GM18511 (cell line): ENCODE measurements around the gene GDPD5.
A peak's percentile ranks its signal among the peaks of the same experiment; 100 is the strongest.

Experiments
- ATAC-seq: cut with Tn5 transposase; IDR thresholded peaks from one replicate; pipeline ENCODE4 v1.9.1; 2021; ENCODE audit warnings: mild to moderate bottlenecking, moderate library complexity; ENCODE audit not compliant: unreplicated experiment

Gene GDPD5

DNA sequence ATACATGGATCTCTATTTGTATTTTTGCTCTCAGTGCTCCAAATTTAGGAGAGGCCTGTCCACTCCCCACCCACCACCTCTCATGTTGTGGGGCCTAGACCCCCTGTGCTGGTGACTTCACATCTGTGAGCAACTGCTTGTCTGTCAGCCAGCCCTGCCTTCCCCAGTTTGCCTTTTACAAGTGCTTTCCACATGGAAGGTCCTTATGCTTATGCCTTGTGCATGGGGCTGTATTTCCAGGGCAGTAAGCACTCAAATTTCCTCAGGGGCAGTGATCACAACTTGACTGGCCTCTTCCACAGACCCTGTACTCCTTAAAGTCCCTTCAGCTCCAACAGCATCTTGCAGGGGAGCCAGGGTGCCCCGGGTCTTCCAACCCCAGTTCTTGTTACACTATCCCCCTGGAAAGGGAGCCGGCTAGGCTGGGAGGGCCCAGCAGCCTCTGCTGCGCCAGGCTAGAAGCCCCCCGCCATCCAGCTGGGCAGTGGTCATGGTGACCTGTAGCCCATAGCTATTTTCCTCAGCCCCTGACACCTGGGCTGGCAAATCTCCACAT, 29.9 kb downstream of the GDPD5 start:
- no peak for ATAC-seq

DNA sequence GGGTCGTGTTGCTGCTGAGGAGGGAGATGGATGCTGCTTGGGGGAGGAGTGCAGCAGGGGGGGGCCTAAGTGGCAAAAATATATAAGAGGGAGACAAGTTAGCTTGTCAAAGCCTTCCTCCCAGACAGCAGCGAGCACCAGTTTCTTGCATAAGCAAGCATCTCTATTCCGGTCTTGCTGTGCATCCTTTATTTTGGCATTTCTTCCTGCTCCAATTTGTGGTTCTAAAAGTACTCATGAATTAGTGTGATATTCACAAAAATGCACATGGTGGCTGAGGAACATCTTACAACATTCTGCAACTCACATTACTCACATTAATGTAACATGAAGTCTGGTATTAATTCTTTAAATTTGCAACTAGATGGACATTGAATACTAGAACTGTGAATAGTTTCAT, 32.1 kb downstream of the GDPD5 start:
- no peak for ATAC-seq

DNA sequence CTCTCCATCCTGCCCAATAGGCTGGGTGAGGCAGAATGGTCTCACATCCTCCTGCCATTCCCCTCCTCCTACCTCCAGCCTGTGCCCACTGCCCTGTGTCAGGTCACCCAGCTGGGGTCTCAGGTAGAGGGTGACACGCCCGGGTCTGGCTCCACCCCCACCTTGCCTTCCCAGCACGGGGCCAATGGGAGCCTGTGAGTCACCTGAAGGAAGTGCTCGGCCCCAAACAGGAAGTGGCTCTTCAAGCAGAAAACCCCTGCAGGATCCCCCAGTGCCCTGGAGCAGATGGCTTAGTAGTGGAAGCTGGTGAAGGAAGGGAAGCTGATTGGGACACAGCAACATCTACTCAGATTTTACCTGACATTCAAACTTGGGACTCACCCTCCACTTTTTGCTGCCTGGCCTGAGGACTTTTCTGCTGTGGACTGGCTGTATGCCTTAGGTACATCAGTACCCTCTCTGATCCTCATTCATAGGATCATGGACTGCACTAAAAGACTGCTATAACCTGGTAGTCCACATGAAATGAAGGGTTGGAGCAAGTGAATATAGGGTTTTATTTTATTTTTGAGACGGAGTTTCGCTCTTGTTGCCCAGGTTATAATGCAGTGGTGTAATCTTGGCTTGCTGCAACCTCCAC, 33.4 kb downstream of the GDPD5 start:
- peak; percentile 64 for ATAC-seq

DNA sequence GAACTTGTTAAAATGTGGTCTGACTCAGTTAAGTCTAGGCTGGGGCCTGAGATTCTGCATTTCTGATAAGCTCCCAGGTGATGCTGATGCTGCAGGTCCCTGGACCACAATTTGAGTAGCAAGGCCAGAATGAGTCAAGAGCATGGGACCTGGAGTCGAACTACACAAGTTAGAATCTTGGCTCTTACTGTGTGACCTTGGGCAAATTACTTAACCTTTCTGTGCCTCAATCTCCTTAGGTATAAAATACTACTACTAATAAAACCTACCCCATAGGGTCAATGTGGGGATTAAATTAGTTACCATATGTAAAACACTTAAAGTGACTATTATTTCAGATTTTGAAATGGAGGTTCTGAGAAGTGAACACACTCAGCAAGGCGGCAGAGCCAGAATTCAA, 34.3 kb downstream of the GDPD5 start:
- ATAC-seq, result no peak

DNA sequence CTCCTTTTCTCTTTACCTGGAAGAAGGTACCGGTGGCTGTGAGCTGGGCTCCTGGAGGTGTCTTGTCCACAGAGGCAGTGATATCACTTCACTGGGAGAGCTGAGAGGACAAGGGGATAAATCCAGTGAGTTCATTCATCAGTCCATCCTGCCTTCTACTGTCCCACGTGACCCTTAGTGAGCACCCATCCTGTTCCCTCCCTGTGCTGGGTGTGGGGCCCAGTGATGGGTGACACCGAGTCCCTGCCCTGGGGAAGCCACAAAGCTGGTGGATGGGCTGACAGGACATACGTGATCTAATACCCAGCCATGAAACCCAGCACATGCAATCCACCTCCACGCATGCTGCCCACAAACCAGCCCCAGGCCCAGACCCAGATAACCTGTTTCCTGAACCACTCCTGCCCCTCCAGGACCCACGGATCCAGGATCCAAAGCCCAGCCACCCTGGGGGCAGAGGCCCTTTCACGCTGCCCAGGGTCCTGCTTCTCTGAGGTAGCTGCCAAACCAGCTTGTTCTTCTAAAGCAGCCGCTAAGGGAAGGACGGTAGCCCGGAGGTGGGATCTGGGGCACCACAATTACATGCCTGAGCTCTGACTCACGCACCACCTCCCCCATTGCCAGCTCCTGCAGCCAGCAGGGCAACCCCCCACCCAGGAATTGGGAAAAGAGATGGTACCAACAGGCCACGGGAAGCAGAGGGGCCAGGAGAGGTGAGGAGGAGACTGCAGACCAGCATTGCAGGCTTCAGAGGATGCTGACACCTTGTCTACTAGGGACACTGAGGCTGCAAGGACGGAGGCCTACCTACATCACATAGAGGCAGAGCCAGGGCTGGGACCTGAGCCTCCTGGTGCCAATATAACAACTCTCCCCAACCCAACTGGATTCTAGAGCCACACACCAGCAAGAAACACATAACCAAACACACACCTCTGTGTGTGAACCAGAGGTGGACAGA, 35.2 kb downstream of the GDPD5 start:
- ATAC-seq, result no peak

DNA sequence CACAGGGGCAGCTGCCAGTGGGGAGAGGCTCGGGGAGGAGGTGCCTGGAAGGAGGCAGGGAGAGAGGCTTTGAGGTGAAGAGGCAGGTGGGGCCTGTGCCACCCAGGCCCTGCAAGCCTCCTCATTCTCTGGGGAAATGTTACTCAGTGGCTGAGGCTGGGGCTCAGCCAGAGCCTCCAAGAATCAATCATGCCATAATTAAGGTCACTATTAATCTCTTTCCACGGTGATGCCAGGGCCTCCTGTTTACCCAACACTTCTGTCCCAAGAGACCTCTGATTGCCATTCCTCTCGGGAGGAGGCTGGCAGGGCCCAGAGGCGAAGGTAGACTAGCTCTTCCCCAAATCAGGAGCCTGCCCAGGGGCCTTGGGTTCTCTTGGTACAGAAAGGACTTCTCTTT, 38.4 kb downstream of the GDPD5 start:
- no peak for ATAC-seq

DNA sequence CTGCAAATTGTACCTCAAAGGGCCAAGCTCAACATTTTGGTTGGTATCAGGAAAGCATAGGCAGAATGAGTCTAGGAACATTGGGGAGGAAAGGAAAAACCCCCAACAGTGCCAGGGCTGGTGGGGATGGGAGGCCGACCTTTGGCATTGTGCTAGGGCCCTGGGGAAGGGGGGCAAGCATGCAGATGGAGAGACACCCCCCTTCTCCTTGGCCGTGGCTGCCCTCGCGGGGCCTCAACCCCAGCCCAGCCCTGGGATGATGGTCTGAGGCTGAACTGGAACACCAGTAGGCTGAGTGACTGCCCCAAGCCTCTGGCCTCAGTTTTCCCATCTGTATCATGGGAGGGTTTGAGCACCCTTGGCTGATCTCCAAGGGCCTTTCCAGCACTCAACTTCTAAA, 40.0 kb downstream of the GDPD5 start:
- no peak for ATAC-seq

DNA sequence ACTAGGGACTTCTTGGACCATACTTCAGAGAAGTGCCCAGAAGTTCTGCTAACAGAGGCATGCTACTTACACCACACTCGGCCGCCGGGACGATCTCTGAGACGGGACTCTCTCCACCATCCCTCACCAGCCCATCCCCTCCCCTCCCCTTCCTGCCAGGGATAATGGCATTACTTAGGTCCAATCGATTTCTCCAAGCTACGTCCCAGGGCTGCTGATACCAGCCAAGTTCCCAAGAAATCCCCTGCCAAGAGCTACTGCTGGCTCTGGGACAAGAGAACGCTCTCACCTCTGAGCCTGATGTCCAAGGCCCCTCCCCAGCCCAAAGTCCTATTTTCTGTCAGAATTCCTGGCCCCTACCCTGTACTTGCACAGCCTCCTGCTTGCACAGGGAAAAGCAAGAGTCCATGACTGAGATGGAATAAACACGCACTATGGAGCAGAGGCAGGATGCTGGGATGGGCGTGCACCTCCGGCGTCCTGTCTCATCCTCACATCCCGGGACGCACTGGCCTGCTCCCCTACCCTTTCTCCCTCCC, 42.7 kb downstream of the GDPD5 start:
- no peak for ATAC-seq

DNA sequence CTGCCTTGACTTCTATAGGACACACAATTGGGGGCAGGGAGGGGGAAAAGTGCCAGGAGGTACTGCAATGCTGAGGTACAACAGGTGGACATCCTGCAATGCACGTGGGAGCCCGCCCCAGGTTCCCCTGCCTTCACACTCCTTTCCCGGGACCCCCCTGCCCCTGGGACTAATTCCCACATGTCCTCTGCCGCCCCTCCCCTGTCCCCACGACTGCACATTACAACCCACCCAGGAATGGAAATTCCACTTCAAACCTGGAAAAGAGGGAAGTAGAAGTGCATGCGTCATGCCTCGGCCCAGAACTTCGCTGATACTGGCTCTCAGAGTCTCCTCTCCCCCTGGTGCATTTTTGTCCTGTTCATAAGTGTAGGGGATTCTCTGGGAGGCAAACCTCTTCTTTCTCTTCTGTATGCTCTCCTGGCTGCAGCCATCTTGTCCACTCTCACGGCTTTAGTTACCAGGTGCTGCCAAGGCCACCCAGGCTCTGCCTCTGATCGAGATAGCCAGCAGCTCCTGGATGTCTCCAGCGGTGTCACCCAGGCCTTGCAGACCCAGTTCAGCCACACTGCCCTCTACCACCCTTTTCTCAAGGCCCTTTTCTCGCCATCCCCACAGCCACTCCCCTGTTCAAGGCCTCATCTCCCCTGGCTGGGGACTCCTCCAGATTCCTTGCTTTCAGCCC, 43.7 kb downstream of the GDPD5 start:
- ATAC-seq, result no peak

DNA sequence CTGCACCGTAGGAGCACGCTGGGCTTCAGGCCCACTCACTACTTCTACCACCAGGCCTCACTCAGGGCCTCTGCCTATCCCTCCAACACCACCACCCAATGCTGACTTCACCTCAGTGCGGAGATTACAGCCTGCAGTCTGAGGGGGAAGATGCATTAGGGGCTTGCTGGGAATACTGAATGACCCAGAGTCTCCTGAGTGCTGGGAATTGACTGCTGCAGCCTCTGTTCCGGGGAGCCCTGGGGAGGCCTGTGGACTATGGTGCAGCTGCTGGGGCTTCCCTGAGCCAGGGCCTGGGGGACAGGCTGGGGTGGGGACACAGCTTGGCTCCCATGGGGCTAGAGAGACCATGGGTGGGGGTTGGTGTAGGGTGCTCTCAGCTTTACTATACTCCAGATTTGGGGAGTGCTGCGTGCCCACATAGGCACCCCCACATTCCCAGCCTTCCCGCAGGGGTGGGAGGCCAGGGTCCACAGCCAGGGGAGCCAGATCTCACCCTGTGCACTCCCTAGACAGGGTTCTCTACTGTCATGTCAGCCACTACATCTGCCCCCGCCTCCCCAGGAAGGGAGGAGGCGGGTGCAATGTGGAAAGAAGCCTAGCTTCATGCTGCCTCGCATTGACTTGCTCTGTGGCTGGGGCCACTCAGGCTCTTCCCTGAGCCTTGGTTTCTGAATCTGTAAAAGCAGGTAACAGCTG, 44.4 kb downstream of the GDPD5 start:
- ATAC-seq, result no peak

DNA sequence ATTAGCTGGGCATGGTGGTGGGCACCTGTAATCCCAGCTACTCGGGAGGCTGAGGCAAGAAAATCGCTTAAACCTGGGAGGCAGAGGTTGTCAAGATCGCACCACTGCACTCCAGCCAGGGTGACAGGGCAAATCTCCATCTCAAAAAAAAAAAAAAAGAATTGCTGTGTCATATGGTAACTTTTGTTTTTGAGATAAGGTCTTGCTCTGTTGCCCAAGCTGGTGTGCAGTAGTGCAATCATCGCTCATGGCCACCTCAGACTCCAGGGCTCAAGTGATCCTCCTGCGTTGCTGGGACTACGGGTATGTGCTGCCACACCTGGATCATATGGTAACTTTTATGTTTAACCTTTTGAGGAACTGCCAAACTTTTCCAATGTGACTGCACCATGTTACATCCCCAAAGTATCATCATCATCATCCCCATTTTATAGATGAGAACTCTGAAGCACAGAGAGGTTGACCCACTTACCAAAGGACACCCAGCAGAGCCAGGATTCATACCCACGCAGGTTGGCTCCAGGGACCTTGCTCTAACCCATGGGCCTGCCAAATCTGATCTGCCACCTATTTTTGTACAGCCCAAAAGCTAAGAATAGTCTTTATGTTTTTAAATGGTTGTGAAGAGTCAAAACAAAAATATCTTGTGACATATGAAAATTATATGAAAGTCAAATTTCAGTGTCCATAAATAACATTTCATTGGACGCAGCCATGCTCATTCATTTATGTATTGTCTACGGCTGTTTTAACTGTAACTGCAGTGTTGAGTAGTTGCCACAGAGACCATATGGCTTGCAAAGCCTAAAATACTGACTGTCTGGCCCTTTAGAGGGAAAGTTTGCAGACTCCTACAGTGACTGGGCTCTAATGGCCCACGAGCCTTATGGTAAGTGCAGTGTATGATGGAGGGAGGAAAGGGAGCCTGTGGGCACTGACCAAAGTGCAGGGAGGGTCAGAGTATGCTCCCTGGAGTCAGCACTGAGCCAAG, 45.3 kb downstream of the GDPD5 start:
- ATAC-seq, result no peak

DNA sequence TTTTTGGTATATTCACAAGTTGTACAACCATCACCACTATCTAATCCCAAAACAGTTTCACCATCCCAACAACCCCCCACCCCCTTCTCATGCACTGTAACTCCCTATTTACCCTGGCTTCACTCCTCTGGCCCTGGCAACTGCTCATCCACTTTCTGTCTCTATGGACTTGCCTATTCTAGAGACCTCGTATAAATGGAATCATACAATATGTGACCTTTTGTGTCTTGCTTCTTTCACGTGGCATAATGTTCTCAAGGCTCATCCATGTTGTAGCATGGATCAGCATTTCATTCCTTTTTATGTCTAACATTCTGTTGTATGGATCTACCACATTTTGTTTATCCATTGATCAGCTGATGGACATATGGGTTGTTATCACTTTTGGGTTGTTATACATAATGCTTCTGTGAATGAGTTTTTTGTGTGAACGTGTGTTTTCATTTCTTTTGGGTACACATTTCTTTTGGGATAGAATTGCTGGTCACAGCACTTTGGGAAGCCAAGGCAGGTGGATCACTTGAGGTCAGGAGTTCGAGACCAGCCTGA, 46.1 kb downstream of the GDPD5 start:
- no peak for ATAC-seq

DNA sequence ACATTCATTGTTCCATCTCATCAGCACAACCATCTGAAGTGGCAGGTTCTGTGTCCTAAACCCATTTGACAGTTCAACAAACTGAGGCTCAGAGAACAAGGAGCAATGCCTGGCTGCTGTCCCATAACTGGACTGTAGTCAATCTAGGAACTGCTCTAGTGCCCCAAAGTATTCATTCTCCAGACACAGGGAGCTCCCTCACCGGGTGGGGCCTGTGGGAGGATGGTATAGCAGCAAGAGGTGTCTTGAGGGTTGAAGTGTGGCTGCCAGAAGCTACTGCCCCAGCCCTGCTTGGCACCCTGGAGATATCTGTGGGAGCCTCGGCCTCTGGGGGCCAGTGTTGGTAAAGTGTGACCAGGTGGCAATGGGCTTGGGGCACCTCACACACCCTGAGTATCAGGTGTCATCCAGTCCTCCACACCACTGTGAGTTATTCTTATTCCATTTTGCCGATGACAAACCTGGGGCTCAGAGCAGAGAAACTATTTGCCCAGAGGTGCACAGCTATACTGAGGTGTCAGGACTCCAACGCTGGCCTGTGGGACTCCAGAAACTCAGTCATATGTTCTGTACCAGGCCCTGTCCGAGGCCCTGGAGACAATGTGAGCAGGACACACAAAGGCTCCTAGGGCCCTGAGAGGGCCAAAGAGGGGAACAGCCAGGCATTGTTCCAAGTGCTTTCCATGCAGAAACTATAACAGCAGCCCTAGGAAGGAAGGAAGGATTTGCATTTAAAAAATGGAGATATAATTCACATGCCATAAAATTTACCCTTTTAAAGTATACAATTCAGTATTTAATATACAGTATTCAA, 46.8 kb downstream of the GDPD5 start:
- ATAC-seq, result no peak

DNA sequence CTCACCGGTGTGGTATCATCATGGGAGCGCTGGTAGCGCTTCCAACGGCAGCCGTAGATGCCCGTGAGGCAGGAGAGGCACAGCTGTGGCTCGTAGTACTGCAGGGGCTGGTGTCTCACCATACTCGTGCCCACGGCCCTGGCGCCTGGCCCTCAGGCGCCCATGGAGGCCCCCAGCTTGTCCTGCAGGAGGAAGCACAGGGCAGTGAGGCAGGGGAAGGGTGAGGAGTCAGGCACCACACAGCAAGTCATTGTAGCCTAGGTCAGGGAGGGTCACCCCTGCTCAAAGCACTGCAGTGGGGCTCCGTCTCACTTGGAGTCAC, 48.2 kb downstream of the GDPD5 start:
- ATAC-seq, result no peak

DNA sequence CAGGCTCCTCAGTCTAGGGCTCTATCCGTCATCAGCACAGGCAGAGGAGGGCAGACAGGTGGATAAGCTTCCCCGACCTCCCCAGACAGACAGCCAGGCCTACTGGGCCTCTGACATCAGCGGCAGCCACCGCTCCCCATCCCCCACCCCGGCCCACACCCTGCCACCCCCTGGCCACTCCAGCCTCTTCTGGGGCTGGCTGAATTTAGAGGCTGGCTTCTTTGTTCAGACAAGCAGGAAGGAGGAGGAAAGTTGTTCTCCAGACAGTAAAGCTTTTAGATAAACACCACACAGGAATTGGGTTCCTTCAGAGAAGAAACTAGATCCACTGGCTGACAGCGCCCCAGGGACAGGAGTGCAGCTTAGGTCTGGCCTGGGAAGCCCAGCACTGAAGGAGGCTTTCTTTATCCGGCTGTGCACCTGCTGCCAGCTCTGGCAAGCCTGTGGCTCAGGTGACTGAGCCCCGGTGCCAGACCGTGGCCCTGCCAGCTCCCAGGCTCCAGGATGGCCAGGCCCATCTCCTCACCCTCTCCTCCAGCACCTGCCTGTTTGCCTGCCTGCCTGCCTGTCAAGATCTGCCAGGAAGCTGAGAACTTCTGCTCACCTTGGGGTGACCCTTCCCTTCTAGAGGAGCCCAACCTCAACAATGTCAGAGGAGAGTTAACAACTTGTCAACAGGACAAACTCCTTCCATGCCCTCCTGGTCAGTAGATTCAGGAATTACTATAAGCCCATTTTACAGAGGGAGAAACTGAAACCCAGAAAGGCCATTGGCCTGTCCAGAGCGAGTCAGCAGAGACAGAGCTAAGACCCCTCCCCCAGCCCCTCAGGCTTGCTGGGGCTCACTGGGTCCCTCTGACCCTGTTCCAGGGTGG, 48.8 kb downstream of the GDPD5 start:
- ATAC-seq, result no peak

DNA sequence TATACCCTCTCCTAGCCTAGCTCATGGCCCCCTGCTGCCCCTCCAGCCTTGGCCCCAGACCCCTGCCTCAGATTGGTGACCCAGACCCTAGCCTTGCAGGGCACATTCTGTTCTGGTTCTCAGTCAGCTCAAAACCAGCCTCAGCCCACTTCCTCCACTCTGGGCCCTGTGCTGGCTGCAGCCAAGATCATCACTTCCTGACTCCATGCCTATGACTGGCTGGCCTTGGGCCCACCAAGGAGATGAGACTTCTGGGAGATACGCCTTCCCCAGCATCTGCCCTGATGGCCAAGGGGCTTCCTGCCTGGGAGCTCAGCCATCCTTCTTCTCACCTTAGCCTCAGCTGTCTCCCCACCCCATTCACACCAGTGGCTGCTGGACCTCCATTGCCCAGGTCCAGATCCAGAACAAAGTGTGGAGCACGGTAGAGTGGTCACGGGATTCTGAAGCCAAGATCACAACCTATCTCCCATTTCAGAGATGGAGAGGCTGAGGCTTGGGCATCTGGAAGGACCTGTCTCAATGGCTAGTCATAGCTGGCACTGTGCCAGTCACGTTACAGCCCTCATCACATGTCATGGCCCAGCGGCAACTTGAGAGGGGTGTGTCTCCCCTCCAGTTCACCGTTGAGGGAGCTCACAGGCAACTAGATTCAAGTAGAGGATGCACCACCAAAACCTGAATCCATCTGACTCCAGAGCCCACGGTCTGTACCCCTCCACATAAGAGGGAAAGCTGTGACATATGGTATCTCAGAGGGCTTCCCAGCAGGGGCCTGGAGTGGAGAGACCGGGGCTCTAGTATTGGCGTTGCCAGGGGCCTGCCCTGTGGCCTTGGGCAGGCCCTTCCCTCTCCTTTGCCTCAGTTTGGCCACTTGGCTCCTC, 49.7 kb downstream of the GDPD5 start:
- ATAC-seq, result no peak
